ENCODE data around the gene LPAR3. TPM values are rescaled to one million over a fixed set of nuclear protein-coding genes. Genes with fewer than 3 reads are reported as not detected.

The LPAR3 gene
- total RNA-seq, 4 donors from 2014 or later: 0.40 to 1.4 (median 0.78) TPM; not detected in 1

- intact Hi-C loops (cut with DNase I): no loop called here
- H3K36me3 ChIP-seq: no peaks in the 10 kb centered on the region
- no peaks in the 10 kb centered on the region for H3K27me3 ChIP-seq
- no peaks in the 10 kb centered on the region for H3K9me3 ChIP-seq
- no peak overlapping the region for H3K4me3 ChIP-seq (replicated peaks in 1 of 3)
- WGBS, 2 donors: 85 to 90% methylated on average over 5 of the region's 5 CpGs
- TF ChIP-seq POLR2A (IDR thresholded peaks at IDR 0.05) (no peak), CTCF (IDR thresholded peaks at IDR 0.05) (no peak)
- no peak overlapping the region for H3K27ac ChIP-seq
- no peaks in the 10 kb centered on the region for H3K4me1 ChIP-seq
- no peak for DNase-seq
These were observed 16.7 kb downstream of the LPAR3 start for GRCh38 chr1:84876353-84876752.

- intact Hi-C loops (cut with DNase I): no loop called here
- no peak overlapping the region for H3K4me3 ChIP-seq (replicated peaks in 1 of 3)
- H3K9me3 ChIP-seq: no peaks in the 10 kb centered on the region
- DNase-seq: no peak
- 93 to 94% methylated on average over 2 of the region's 2 CpGs for WGBS, 2 donors
- no peaks in the 10 kb centered on the region for H3K36me3 ChIP-seq
- H3K27ac ChIP-seq: no peak overlapping the region
- TF ChIP-seq CTCF (IDR thresholded peaks at IDR 0.05) (no peak), POLR2A (IDR thresholded peaks at IDR 0.05) (no peak)
- H3K27me3 ChIP-seq: no peaks in the 10 kb centered on the region
- no peaks in the 10 kb centered on the region for H3K4me1 ChIP-seq
These were observed 19.6 kb downstream of the LPAR3 start for GRCh38 chr1:84873366-84873765.

- Histone ChIP-seq H3K27me3 (no peaks in the 10 kb centered on the region), H3K36me3 (no peaks in the 10 kb centered on the region), H3K4me3 (replicated peaks in 1 of 3) (no peak overlapping the region), H3K27ac (no peak overlapping the region), H3K9me3 (no peaks in the 10 kb centered on the region), H3K4me1 (no peaks in the 10 kb centered on the region)
- no peak for DNase-seq
- WGBS, 2 donors: 83 to 90% methylated on average over 9 of the region's 9 CpGs
- intact Hi-C loops (cut with DNase I): no loop called here
- TF ChIP-seq CTCF (IDR thresholded peaks at IDR 0.05) (no peak), POLR2A (IDR thresholded peaks at IDR 0.05) (no peak)
These were observed 20.2 kb downstream of the LPAR3 start for GRCh38 chr1:84872696-84873355.

GRCh38 chr1:84871181-84871580 lies 21.8 kb downstream of the LPAR3 start:
- no peak overlapping the region for H3K4me3 ChIP-seq (replicated peaks in 1 of 3)
- intact Hi-C loops (cut with DNase I): no loop called here

More at GRCh38 chr1:84871181-84871580, 21.8 kb downstream of the LPAR3 start:
- TF ChIP-seq CTCF (IDR thresholded peaks at IDR 0.05): no peak
- no peak for TF ChIP-seq POLR2A (IDR thresholded peaks at IDR 0.05)
- H3K27me3 ChIP-seq: no peaks in the 10 kb centered on the region
- H3K9me3 ChIP-seq: no peaks in the 10 kb centered on the region
- H3K27ac ChIP-seq: no peak overlapping the region
- no peak for DNase-seq
- no peaks in the 10 kb centered on the region for H3K36me3 ChIP-seq
- no peaks in the 10 kb centered on the region for H3K4me1 ChIP-seq
